Activated T-helper 1 cell treated with anti-CD3 and anti-CD28 coated beads, Interleukin-2, amount 50 U/mL, for 16 hours (primary cell): ENCODE measurements around the gene F2RL3.

Source experiments
- DNase-seq, 2 donors: peaks; one replicate each; pipeline ENCODE4 v3.0.0-alpha.2; 2020; ENCODE audit warnings: low read depth in 1 of 2, low spot score in 1 of 2

Gene F2RL3

DNA sequence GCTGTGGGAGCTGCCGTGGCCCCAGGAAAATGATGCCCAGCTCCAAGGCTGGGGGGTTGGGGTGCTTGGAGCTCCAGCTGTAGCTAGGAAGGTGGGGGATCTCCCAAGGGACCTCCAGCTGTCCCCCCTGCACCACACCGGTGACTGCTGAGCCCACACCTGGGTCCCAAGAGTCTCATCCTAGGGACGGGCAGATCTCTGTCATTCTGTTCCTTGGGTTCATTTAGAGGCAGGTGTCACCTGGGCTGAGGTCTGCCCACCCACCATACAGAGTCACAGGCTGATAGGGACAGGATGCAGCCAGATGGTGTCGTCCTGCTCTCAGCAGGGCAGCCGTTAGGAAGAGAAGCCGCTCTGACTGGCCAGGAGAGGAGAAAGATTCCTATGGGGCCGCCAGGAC is 5.3 kb downstream of the F2RL3 start:
- no peak for DNase-seq

DNA sequence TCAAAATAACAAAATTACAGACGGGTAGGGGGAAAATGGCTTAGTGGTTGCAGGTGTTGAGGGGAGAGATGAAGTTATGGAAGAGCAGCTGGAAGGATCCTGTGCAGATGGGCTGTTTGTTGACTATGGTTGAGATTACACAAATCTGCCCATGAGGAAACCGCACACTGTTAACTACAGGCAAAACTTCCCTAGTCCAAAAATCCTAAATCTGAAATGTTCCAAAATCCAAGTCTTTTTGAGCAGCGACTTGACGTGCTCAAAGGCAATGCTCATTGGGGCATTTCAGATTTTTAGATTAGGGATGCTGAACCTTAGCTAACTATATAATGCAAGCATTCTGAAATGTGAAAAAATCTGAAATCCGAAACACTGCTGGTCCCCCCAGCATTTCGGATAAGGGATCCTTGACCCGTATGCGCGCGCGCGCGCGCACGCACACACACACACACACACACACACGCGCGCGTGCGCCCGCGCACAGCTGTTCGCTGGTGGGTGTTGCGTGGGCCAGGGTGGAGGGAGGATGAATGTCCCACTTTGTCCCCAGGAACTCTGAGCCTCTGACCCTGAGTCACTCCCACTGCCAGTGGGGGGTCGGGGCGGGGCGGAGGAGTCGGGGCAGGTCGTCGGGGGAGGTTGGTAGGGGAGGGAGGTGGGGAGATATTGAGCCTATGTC is 6.8 kb downstream of the F2RL3 start:
- DNase-seq: no peak

DNA sequence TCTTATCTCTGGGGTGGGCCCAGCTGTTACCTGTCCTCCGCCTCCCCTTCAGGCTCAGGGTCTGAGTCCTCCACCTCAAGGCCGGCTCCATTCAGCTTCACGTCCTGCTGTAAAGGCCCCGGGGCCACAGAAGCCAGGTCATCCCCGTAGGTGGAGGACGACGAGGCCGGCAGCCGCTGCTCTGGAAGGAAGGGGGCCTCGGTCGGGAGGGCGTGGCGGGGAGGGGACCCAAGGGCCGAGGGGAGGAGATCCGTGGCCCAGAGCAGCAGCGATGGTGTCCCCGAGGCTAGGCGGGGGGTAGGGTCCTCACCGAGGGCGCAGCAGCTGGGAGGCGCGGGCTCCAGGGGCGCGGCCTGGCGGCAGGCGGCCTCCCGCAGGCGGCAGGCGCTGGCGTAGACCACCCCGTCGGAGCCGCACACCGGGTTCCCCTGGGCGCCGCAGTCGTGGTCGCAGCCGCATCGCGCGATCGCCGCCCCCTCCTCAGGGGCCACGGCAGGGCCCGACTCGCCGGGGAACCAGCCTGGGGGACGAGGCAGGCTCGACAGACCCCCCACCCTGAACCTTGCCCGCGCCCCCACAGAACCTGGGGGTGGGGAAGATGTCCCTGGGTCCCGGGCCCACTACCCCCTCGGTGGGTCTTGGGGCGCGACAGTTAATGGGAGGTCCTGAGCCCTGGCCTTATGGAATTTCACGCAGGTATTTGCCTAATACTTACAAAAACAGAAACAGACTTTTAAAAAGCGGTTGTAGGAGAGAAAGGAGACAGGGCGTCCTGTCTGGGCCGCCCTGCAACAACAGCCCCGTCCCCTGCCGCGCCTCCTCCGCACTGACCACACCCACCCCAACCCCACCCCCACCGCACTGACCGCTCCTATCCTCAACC is 7.6 kb downstream of the F2RL3 start:
- DNase-seq: no peak

DNA sequence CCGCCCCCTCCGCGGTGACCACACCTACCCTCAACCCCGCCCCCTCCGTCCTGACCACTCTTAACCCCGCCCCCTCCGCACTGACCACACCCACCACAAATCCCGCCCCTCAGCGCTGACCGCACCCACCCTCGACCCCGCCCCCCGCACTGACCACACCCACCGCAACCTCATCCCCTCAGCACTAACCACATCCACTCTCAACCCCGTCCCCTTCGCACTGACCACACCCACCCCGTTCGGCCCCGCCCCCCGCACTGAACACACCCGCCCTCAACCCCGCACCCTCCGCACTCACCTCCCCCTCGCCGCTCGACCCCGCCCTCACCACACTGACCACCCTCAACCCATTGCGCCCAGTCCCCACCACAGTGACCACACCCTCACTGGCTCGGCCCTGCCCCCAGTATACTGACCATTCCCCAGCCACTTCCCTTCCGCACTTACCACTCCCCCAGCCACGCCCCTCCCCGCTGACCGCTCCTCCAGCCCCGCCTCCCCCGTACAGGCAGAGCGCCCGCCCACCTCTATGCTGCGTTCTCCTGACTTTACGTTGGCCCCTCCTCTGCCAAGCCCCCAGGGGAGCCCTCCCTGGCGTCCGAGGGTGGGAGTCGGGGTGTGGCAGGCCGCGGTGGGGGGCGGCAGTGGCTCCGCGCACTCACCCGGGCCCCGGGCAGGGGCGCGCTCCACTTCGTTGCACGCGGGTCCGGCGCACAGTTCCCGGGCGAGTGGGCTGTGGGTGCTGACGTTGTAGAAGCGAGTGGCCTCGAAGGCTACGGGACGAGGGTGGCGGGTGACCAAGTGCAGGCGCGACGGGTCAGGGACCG is 8.4 kb downstream of the F2RL3 start:
- DNase-seq: peak; percentile 27 to 42

DNA sequence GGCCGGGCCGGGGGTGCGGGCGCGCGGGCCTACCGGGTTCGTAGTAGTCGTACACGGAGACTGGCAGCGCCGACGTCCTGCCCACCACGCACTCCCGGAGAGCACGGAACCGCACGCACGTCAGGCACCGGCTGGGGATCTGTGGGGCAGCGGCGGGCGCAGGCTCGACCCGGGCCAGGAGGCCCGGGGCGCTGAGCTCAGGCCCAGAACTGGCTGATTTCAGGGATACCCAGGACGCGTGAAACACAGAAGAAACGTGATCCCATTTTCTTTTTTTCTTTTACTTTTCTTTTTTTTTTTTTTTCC is 9.0 kb downstream of the F2RL3 start:
- peak in 1 of 2 donors; percentile 13 for DNase-seq

DNA sequence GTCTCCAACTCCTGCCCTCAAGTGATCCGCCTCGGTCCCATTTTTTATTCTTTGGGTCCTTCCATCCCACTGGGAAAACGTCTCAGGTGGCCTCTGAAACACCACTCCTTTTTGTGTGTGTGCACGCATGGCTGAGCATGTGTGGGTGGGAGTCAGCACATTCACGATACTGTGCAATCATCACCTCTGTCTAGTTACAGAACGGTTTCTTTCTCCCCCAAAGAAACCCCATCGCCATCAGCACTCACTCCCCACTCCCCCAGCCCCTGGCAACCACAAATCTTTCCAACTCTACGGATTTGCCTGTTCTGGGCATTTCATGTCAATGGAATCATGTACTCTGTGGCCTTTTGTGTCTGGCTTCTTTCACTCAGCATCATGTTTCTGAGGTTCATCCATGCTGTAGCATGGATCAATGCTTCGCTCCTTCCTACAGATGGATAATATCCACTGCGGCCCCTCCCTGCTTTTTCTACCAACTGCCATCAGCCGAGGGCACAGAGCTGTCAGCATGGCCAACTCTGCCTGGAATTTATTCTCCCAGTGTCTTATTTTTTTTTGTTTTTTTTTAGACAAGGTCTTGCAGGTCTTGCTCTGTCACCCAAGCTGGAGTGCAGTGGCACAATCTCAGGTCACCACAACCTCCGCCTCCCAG is 9.7 kb downstream of the F2RL3 start:
- no peak for DNase-seq

DNA sequence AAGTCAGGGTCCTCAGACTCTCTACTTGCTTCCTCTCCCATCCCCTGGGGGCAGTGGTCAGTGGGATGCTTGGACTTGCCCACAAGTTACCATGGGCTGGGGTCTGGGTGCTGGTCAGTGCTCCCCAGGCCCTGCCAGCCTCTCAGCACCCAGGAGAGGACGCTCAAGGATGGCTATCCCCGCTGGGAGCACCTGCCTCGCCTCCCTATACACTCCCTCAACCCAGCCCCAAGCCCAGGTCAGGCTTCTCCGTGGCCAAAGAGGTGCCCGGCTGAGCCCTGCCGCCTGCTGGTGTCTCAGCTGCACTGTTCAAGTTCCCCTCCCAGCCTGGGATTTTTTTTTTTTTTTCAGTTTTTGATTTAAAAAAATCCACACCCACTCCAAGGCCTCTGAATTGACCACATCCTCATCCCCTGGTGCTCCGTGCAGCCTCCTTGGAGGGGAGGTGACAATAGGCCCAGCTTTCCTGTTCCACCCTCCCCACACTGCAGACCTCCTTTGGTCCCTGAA is 10.8 kb downstream of the F2RL3 start:
- DNase-seq: no peak

DNA sequence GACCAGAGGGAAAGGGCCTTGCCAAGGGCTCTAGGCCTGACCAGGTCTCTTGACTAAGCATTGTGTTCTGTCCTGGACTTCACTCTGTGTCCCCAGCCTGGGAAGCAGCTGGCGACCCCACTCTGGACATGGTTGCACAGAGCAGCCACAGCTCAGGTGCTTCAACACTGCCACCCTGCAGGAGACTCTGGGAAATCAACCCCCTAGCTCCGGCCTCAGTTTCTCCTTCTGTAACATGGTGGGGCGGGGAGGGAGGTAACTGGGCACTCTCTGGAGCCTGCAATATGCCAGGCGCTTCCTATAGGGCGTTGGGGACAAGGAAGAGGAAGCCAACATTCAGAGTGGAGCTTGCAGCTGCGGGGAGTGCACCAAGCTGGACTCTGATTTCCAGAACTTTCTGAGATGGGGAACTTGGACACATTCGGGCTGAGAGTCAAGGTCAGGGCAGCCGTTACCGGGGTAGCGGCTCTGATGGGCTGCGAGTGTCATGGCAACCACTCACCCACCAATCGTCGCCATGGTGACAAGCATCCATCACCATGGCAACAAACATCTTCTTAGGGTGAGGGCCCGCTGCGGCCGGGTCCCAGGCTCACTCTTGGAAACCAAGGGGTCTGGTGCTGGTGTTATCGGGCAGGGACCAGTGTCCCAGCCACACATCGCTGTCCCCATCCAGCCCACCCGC is 12.8 kb downstream of the F2RL3 start:
- DNase-seq: no peak

DNA sequence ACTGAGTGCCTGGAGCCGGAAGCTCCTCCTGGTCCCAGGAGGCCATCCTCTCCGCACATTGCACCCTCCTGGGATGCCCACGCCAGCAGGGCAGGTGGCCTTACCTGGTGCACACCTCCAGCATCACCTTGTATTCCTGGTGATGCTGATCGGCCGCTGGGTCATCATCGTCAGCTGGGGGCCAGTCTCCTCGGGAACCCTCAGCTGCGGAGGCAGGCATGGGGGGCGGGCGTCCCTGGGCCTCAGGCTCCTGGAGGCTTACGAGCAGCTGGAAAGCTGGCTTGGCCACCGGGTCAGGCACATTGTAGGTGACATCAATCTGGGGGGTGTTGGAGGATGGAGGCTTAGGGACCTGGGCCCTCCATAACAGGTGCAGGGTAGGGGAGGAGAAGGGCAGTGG is 13.7 kb downstream of the F2RL3 start:
- no peak for DNase-seq

DNA sequence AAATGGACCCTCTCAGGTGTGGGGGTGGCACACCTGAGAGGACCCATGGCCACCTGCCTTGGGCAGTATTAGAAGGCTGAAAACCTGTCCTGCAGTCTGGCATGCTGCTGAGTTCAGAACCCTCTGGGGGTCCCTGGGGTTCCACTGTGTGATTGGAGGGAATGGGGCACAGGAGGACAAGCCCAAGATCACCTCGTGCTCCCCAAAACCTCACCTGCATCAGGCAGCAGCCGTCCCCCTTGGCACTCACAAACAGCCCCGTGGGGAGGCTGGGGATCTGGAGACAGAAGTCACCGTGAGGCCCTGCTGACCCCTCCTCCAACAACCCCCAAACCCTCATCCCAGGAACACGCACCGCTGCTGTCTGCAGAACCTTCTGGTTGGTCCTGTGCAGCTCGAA is 14.5 kb downstream of the F2RL3 start:
- DNase-seq: no peak

DNA sequence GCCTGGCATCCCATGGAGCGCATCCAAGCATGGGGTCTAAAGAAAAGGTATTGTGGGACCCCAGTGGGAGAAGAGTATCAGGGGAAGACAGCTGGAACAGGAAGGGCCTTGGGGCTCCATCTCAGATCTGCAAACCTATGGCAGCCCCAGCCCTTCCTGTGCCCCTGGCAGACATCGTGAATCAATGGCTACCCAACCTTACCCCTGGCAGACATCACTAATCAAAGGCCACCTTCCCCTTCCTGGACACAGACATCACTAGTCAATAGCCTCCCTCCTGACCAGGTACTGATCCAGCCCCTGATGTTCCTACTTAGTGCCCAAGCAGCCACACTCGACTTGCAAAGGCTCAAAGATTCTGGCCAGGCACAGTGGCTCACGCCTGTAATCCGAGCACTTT is 15.8 kb downstream of the F2RL3 start:
- no peak for DNase-seq

DNA sequence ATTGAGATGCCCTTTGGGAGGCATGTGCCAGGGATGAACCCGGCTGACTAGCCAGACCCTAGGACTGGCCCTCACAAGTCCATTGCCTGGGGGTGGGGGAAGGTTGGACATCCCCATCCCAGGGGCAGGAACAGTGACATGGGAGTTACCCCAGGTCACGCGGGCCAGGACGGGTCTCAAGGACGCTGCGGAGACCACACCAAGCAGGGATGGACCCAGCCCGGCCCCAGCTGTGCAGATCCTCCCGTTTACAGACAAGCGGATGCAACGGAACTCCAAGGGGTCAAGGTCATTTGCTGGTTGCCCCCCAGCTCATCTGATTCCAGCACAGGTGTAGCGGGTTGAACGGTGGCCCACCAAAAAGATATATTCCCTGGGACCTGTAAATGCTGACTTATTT is 20.0 kb downstream of the F2RL3 start:
- no peak for DNase-seq

DNA sequence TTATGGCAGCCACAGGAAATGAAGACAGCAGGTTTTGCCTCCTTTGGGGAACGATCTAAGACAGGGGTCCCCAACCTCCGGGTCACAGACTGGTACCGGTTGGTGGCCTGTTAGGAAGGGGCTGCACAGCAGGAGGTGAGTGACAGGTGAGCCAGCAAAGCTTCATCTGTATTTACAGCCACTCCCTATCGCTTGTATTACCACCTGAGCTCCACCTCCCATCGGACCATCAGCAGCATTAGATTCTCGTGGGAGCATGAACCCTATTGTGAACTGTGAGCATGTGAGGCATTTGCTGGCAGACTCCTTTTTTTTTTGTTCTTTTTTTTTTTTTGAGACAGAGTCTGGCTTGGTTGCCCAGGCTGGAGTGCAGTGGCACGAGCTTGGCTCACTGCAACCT is 22.2 kb downstream of the F2RL3 start:
- no peak for DNase-seq

DNA sequence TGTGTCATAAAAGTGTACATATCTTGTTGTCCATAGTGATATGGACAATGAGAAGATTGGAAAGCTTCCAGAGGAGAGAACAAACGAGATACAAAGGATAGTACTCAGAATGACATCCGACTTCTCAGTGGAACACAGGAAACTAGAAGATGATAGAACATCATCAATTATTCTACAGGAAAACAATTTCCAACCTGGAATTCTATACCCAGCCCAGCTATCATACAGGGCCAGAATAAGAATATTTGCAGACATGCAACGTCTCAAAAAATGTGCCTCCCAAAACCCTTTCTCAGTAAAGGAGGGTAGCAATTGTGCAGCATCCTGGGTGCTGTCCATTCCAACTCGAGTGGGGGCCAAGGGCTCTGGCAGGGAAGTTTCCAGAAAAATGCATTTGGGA is 24.0 kb downstream of the F2RL3 start:
- DNase-seq: no peak

DNA sequence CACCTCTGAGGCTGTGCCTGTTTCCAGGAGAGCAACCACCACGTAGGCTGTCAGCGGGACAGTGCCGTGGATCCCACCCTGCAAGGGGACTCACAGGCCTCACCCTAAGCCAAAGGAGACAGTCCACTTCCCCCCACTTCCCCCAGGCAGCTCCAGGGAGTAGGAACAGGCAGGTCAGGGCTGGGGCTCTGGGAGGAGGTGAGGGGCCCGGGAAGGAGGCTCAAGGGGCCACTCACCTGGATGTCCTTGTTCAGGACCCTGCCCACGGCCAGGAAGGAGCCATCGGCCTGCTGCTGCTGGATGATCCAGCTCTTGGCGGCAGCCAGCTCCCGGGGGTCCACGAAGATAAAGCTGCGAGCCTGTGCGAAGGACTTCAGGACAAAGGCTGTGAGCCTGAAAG is 25.6 kb downstream of the F2RL3 start:
- DNase-seq: no peak

DNA sequence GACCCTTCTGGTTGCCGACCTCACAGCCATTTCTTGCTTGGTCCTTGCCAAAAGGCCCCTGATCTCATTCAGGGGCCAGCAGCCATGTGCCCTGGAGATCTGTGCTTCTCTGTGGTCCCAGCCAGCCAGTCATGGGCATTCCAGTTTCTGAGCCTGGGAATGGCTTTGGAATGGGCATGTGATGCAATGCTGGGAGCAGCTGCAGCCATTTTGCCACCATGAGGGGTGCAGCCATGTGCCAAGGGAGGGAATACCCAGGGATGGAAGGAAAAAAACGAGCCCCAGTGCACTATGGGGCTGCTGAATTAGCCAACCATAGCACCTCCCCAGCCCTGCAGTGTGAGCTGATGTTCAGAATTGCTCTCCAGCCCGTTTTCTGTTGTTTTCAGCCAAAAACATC is 26.3 kb downstream of the F2RL3 start:
- DNase-seq: no peak

DNA sequence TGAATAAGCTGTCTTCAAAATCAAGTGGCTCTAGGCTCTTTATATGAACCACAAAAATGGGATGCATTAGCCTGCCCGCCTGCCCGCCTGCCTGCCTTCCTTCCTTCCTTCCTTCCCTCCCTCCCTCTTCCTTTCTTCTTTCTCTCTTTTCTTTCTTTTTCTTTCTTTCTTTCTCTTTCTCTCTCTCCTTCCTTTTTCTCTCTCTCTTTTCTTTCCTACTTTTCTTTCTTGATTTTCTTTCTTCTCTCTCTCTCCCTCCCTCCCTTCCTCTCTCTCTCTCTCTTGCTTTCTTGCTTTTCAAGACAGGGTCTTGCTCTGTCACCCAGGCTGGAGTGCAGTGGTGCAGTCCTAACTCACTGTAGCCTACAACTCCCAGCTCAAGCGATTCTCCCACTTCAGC is 26.9 kb downstream of the F2RL3 start:
- no peak for DNase-seq

DNA sequence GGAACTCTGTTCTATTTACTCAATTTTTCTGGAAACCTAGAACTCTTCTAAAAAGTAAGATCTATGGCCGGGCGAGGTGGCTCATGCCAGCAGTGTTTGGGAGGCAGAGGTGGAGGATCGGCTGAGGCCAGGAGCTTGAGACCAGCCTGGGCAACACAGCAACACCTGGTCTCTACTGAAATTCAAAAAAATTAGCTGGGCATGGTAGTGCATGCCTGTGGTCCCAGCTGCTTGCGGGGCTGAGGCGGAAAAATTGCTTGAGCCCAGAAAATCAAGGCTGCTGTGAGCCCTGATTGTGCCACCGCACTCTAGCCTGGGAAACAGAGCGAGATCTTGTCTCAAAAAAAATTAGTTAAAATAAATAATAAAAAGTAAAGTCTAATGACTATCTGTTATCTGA is 28.6 kb downstream of the F2RL3 start:
- DNase-seq: no peak

DNA sequence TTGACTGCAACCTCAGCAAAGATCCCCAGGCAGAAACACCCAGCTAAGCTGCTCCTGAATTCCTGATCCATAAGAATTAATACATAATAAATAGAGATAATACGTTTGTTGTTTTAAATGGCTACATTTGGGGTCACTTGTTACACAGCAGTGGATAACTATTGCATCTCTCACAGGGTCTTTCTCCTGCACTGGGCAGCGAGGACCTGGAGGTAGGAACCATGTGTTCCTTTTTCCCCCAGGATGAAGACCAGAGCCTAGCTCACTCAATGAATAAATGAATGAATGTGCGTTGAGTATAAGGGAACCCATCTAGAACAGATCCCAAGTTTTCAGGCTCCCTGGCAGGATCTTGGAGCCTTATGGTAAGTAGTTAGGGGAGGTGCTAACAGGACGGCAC is 30.7 kb downstream of the F2RL3 start:
- DNase-seq: no peak

DNA sequence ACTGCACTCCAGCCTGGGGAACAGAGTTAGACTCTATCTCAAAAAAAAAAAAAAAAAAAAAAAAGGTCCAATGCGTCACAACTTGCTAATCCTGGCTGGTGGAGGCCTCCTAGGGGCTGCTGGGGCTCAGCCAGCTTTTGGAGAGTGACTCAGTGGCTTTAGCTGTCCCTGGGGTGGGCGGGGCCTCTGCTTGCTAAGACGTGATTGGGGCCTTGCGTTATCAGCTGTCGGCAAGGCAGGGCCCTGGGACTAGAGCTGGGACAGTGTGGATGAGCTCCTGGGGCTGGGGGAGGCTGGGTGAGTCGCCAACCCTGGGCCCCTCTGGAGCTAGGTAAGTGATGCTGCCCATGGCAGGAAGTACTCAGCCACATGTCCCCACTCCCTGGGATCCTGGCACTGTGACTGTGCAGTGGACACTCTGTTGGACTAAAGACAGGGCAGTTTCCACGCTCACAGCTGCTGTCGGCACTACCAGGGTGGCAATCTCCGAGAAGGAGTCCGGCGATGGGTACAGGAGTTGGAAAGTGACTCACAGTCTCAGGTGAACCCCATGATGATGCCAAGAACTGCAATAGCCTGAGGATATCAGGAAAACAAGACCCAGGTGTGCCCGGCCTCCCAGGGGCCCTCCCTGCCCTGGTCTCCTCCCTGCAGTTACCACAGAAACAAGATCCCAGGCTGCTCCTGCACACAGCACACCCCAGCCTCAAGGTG is 32.2 kb downstream of the F2RL3 start:
- no peak for DNase-seq
